ENCODE data around the gene PGPEP1. TPM values are rescaled to one million over a fixed set of nuclear protein-coding genes. Genes with fewer than 3 reads are reported as not detected.

The PGPEP1 gene
- total and polyA plus RNA-seq, 2 donors (not counting 3 experiments of a cell fraction or from before 2014, with no cell fraction given): 9.9 to 27.2 TPM

DNA sequence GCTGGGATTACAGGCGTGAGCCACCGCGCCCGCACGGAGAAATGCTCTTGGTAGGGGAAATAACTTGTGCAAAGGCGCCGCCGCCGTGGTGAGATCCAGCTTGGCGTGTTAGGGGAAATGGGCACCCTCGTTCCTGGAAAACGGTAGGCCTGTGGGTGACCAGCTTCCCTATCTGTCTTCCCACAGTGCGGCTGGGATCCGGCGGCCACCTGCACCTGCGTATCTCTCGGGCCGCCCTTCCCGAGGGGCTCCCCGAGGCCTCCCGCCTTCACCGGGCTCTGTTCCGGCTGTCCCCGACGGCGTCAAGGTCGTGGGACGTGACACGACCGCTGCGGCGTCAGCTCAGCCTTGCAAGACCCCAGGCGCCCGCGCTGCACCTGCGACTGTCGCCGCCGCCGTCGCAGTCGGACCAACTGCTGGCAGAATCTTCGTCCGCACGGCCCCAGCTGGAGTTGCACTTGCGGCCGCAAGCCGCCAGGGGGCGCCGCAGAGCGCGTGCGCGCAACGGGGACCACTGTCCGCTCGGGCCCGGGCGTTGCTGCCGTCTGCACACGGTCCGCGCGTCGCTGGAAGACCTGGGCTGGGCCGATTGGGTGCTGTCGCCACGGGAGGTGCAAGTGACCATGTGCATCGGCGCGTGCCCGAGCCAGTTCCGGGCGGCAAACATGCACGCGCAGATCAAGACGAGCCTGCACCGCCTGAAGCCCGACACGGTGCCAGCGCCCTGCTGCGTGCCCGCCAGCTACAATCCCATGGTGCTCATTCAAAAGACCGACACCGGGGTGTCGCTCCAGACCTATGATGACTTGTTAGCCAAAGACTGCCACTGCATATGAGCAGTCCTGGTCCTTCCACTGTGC is 47.9 kb downstream of the PGPEP1 start:
- DNase-seq (ENCODE audit: low read depth, low spot score) (peak; percentile 73), FAIRE-seq (peak; percentile 52)
- Histone ChIP-seq H3K27me3 (ENCODE audit: control insufficient read depth in 2 of 2, insufficient read depth in 2 of 2, low read length in 2 of 2) (no peaks in the 10 kb centered on the region), H3K4me1 (ENCODE audit: control insufficient read depth, extremely low read depth, insufficient read depth, low read length) (peaks cover 21% of the 10 kb centered on the region), H3K79me2 (ENCODE audit: control insufficient read depth, insufficient read depth, low read length) (peaks cover 26% of the 10 kb centered on the region), H3K9me3 (replicated peaks; ENCODE audit: control insufficient read depth, insufficient read depth, low read length) (no peaks in the 10 kb centered on the region), H3K9me1 (replicated peaks; ENCODE audit: control insufficient read depth, extremely low read depth, insufficient read depth, low read length) (no peaks in the 10 kb centered on the region), H3K4me2 (ENCODE audit: insufficient read depth, low read length) (peak overlapping the region; percentile 92), H3K9ac (replicated peaks; ENCODE audit: extremely low read depth, insufficient read depth, low read length) (peak overlapping the region; percentile 91), H3K27ac (ENCODE audit: insufficient read depth, low read depth, low read length) (no peak overlapping the region), H3K4me3 (replicated peaks in 1 of 3; ENCODE audit: insufficient read depth in 1 of 3, low read depth in 1 of 3, low read length in 3 of 3) (peak overlapping the region; percentile 71 to 97 (median 94)), H4K20me1 (replicated peaks; ENCODE audit: control insufficient read depth, extremely low read depth, insufficient read depth, low read length) (no peaks in the 10 kb centered on the region), H2AFZ (ENCODE audit: low read depth, low read length) (peak overlapping the region; percentile 4), H3K36me3 (ENCODE audit: control insufficient read depth in 2 of 2, extremely low read depth in 1 of 2, insufficient read depth in 2 of 2, low read length in 2 of 2) (peaks cover 0 to 9% of the 10 kb centered on the region in 2 experiments)
- TF ChIP-seq POLR2A (IDR thresholded peaks at IDR 0.05; ENCODE audit: low read depth, low read length): peak; percentile 32
- peak; percentile 74 for TF ChIP-seq POLR2AphosphoS5 (IDR thresholded peaks at IDR 0.05; ENCODE audit: insufficient read depth, low read depth, low read length)
- TF ChIP-seq GATA2 (IDR thresholded peaks at IDR 0.05; ENCODE audit: insufficient read depth, insufficient read length, low read depth, low read length): no peak
- no peak for TF ChIP-seq EZH2 (IDR thresholded peaks at IDR 0.05; ENCODE audit: borderline replicate concordance, low read depth, low read length, severe bottlenecking)
- TF ChIP-seq FOS (IDR thresholded peaks at IDR 0.05; ENCODE audit: borderline replicate concordance, insufficient read depth, low read length): no peak
- no peak for TF ChIP-seq MYC (IDR thresholded peaks at IDR 0.05; ENCODE audit: low read depth, low read length)
- TF ChIP-seq JUN (IDR thresholded peaks at IDR 0.05; ENCODE audit: borderline replicate concordance, insufficient read depth, insufficient read length, low read depth): no peak
- TF ChIP-seq, protein P1, sequence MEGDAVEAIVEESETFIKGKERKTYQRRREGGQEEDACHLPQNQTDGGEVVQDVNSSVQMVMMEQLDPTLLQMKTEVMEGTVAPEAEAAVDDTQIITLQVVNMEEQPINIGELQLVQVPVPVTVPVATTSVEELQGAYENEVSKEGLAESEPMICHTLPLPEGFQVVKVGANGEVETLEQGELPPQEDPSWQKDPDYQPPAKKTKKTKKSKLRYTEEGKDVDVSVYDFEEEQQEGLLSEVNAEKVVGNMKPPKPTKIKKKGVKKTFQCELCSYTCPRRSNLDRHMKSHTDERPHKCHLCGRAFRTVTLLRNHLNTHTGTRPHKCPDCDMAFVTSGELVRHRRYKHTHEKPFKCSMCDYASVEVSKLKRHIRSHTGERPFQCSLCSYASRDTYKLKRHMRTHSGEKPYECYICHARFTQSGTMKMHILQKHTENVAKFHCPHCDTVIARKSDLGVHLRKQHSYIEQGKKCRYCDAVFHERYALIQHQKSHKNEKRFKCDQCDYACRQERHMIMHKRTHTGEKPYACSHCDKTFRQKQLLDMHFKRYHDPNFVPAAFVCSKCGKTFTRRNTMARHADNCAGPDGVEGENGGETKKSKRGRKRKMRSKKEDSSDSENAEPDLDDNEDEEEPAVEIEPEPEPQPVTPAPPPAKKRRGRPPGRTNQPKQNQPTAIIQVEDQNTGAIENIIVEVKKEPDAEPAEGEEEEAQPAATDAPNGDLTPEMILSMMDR (IDR thresholded peaks at IDR 0.05; ENCODE audit: extremely low read depth in 1 of 2, insufficient read depth in 1 of 2, low read depth in 1 of 2, low read length in 2 of 2): peak; percentile 97 to 99
- no peak for TF ChIP-seq MAX (IDR thresholded peaks at IDR 0.05; ENCODE audit: insufficient read depth, insufficient read length)
- intact Hi-C loops (cut with micrococcal nuclease): loop anchor here (1.0 kb wide), 1 partner anchor 22 kb away; no protein-coding TSS in a partner anchor
- CTCF ChIA-PET: interaction anchor here (0.5 to 9.4 kb wide), 18 partner anchors 9 to 228 kb away, joined by 3 to 115 read pairs (median 6); partner anchors contain the start of genes JUND, LRRC25, PGPEP1 and SSBP4
- POLR2A ChIA-PET: interaction anchor here (0.5 to 3.6 kb wide), 6 partner anchors 16 to 107 kb away, joined by 3 to 87 read pairs (median 4); partner anchors contain the start of gene JUND
- BruUV-seq (replicated peaks): no TSS peak
- dilution Hi-C loops (cut with MboI; ENCODE audit: extremely low pct_ligation_motif_present, low sequenced_read_pairs): no loop called here
